ENCODE measurements around the gene ADORA1.
A peak's percentile ranks its signal among the peaks of the same experiment; 100 is the strongest.

The ADORA1 gene

DNA sequence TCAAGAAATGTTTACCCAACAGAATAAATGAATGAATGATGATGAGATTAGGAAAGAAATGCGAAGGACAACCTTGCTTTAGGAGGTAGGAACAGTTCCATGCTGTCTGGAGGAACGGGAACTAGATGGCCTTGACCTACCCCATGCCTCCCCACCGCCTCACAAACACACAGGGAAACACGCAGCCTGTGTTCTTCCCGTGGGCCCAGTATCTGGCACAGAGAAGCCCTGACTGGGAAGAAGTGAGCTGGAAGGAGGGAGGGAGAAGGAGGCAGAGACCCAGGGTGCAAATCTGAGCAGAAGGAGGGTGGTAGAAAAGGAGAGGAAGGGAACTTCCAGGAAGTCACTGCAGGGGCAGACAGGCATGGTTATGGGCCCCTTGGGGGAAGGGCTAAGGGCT lies 3.5 kb upstream of the ADORA1 start:
- DNase-seq, result no peak

DNA sequence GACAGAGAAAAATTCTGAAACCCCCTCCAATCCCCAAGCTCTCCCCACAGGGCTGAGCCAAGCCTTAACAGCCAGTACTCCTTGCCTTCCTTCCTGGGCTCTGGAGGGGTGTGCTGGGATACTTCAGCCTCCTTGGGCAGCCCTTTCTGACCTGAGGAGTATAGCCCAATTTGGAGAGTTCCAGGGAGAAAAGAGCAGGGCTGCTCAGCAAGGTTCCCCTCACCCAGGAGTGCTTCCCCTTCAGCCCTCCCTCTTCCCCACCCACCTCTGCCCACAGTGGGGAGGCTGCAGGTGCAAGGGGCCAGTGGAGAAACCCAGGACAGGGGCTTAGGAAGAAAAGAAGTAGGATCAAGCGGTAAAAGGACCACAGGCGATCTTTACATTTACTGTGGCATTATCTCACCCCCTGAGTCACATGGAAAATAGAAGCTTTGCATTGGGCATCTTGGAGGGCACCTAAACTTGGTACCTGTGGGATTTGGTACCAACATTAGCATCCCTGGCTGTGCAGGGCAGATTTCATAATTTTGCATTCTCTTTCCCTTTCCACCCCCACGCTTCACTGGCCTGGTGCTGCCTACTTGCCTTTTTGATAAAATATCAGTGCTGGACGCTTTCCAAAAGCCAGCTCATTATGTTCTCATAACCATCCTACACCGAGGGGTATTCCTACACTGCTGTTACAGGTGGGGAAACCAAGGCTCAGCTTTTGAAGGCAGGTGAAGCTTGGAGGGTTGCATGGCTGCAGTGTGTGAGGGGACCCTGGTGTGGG lies 2.8 kb upstream of the ADORA1 start:
- no peak for DNase-seq

DNA sequence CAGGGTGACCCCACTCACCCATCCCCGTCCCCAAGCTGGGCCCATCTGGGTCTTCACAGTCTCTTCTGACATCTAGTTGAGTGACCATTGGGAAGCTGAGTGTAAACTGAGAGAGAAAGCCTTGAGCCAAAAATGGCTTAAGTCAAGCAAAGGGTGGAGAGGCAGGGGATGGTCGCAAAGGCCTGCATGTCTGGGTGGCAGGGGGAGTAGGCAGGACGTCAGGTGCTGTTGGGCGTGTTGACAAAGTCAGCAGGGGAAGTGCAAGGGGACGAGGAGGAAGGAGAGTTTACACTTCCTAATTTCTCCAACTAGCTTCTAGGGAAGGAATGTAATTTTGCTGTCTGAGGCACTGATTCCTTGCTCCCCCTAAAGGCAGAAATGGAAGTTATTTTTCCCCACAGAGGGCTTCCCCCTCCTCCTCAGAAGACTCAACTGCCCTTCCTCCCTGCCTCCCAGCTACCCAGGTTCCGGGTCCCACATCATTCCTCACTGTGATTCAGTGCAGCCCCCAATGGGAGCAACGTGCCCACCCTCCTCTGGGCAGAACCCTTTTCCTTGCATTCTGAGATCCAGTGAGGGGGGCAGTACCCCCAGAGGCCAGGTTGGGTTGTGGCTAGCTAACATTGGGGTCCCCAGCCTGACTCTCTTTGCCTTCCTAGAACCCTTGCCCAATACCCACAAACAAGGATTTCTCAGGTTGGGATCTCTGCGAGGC lies 1.2 kb upstream of the ADORA1 start:
- DNase-seq, result no peak

DNA sequence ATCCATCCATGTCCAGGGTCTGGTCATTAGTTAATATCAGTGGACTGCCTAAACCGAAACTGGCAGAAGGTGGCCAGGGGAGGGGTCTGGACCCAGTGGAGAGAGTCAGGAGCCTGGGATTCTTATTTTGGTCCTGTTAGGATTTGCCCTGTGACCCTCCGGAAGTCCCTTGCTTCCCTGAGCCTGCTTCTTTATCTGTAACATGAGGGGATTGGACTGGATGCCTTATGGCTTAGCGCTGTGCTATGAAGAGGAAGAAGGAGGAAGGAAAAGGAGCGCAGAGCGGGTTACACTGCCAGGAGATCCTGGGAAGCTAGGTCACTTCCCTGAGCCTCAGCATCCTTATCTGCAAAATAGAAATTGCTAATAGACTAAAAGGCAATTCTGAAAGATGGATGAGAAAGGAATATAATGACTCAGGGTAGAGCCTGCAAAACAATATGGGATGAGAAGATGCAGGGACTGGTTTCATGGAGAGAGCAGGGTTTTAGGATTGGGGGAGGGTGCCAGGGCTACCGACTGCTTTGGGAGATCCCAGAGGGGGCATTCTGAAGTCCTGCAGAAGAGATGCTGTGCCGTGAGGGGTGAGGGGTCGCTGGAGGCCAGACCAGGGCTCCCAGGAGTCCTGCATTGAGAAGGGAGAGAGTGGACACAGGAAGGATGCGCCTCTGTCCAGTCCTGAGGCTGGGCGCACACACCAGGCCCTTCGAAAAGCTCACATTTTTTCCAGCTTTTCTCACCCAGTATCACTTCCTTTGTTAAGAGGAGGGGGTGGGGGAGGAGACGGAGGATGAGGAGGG lies 460 bp upstream of the ADORA1 start:
- DNase-seq, result no peak

DNA sequence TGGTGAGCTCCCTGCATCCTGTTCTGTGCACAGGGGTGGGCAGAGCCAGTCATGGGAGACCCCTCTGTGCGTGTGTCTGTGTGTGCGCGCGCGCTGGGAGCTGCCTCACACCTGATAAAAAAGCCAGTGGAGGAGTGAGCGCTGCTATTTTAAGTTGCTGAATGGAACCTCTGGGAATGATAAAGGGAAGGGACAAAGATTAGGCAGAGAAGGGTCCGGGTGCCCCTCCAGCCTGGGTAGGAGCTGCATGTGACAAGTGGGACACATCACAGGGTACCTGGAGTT lies 847 bp downstream of the ADORA1 start:
- no peak for DNase-seq

DNA sequence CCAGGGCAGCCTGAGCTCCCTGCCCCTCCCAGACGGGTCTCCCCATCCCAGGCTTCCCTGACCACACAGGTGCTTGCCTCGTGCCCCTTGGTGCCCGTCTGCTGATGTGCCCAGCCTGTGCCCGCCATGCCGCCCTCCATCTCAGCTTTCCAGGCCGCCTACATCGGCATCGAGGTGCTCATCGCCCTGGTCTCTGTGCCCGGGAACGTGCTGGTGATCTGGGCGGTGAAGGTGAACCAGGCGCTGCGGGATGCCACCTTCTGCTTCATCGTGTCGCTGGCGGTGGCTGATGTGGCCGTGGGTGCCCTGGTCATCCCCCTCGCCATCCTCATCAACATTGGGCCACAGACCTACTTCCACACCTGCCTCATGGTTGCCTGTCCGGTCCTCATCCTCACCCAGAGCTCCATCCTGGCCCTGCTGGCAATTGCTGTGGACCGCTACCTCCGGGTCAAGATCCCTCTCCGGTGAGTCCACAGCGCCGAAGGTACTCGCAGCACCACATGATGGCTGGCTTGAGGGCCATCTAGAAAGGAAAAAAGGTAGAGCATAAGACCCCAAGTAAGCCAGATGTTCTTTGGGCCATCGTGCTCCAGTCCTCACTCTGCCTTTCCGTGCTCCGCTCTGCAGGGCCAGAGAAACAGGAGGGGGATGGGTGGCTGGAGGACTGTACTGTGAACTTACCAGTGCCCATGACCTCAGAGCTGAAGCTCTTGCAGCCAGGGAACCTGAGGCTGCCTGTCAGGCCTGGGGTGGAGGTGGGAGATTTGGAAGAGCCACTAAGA lies 1.4 kb downstream of the ADORA1 start:
- DNase-seq, result no peak

DNA sequence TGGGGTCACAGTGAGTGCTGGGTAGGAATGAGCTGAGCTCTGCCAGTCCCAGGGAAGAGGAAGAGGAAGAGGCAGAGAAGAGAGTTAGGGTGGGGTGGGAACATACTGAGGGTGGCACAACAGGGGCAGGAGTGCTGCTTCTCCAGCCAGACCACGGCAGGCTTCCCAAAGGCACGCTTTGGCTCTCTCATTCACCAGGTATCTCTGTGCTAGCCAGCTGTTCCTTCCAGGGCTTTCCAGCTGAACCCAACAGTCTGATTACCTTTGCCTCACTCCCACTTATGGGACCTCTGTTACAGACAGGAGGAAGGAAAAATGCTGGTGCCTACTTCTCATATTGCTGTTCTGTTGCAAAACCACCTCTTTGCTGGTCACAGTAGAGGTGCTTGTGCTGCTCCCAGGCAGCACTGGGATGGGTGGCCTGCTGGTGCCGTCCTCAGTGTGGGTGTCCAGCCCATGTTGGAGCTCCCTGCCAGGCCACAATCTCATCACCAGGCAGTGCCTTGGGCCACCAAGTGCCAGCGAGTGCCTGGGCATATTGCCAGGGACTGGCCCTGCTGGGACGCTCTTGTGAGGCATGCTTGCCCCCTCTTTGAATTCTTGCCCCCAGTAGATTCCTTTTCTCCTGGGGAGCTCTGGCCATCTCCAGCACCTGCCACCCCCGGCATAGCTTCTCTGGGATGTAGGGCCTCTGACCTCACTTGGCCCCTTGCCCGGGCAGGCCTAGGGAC lies 2.1 kb downstream of the ADORA1 start:
- DNase-seq, result no peak

DNA sequence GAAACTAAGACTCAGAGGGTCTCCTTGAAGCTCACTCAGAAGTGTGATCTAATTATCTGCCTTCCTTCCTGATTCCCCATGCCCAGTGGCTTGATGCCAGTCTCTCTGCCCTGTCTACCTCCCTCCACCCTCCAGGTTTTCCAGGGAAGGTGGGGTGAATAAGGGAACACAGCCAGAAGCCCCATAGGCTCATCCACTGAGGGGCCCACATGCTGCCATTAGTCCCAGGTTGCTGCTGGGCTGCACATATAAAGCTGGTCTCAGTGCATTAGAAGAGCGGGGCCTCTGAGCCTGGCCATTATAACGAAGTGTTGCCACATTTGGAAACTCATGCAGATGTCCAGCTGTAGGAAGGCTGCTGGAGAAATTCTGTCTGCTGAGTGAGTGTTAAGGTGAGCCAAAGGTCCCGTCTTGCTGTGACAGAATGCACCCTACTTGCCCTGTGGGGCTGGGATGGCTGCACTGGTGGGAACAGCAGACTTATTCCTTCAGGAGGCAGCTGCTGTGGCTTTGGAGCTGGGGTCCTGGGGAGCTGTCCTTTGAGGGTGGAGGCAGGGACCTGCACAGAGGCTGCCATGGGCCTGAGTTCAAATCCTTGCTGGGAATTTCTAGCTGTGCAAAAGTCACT lies 2.9 kb downstream of the ADORA1 start:
- no peak for DNase-seq

DNA sequence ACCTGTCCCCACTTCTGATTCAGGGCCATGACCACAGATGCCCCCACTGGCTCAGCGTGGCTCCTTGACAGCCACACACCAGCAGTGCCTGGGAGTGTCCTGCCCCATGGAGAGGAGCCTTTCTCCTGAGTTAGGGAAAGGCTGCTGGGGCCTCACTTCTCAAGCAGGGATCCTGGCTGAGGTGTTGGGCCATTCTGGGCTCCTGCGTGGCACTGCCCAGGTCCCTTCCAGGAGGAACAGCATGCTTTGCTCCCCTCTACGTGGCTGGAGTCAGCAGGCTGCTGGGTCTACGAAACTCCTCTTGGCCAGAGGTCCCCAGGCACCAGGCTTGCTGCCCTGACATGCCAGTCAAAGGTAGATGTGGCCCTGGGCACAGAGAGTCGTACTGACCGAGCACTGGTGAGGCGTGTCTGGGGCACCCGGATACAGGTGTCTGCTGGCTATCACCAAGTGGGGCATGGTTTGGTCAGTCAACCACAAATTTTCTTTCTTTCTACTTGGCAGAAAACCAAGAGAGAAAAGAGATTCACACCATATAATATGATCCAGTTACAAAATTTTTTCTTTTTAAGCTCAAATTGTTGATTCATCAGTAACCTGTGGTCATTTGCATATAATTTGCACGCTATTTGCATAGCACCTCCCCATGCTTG lies 4.1 kb downstream of the ADORA1 start:
- DNase-seq, result no peak

DNA sequence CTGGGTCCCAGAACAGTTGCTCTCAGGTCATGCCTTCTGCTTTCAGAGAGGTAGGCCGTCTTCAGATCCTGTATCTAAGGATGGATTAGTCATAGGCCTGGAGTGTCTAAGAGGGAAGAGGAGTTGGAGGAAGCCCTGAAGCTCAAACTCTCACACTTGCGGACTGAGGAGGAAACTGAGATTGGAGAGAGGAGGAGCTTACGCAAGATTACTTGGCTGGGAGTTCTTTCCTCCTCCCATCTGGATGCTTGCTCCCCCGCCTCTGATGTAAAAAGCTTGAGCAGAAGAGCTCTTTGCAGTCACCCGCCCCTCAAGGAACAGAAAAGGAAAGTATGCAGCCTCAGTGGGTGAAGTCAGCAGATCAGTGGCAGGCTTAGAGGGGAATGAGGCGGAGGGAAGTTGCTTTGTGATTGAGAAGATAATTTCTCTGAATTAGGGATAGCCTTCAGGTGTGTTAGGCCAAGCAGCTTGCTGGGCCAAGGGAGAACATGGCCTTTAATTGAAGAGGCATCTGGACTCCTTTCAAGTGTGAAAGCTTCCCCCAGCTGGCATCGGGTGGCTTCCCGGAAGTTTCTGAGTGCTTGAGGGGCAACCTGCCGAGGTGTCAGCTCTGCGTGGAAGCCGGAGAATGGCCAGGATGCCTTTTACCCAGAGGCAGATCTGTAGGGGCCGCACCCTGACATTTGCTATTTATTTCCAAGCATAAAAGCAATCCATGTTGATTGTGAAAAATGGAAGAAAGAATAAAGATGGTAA lies 6.6 kb downstream of the ADORA1 start:
- no peak for DNase-seq

DNA sequence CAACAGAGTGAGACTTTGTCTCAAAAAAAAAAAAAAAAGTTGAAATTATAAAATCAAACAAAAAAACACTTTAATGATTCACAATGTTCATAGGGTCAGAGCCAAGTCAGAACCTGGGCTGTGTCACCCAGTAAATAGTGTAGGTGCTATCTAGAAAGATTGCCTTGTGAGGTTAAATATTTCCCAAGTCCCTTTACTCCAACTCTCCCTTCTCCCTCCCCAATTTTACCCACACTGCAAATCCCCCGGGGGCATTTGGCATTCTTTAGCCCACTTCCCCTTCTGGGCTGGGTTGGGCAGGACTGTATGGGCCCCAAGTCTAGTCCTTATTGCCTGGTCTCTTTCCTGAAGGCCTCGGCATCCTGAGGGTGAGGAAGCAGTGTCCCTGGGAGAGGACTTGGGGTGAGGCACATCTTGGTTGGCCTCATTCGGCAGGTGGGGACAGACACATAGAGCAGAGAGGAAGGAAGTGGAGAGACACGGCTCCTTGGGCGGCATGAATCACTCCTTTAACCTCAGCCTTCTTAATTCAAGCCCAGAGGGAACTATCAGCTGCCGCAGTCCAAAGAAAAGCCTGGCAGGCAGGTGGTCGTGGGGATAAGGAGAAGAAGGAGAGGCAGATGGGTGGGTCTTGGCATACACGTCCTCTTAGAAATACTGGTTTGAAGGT lies 8.2 kb downstream of the ADORA1 start:
- DNase-seq, result no peak

DNA sequence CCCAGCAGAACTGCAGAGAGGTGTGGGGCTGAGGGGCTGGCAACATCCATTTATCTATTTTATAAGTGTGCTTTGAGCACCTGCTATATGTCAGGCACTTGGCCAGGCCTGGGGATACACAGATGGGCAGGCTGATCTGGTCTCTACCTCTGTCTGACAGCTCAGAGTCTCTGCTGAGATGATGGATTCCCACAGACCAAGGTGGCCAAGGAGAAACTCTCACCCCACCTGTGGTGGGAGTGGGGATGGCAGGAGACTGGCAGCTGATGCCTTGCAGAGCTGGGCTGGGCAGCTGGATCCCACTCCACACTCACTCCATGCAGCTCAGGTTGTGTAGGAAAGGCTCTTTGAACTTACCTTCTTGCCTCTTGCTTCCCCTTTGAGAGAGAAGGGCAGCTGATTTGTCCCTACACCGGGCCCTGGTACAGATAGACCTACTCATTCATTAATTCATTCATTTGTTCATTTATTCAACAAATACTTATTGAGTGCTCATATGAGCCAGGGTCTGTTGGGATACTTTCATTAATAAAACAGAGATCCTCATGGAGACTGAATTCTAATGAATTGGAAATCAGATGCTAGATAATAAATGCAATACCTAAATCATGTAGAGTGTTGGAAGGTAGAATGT lies 9.0 kb downstream of the ADORA1 start:
- no peak for DNase-seq

DNA sequence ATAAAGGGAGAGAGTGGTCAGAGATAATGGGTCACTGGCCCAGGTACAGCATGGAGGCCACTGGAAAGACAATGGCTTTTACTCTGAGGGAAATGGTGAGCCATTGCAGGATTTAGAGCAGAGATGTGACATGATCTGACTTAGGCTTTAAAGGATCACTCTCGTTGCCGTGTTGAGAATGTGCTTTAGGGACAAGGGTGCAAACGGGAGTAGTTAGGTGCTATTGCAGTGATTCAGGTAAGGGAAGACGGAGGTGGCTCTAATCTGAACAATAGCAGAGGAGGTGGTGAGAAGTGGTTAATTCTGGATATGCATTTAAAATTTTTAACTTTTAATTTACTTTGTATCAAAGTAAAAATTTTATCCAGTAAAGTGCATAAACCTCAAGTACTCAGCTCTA lies 9.8 kb downstream of the ADORA1 start:
- DNase-seq, result no peak

DNA sequence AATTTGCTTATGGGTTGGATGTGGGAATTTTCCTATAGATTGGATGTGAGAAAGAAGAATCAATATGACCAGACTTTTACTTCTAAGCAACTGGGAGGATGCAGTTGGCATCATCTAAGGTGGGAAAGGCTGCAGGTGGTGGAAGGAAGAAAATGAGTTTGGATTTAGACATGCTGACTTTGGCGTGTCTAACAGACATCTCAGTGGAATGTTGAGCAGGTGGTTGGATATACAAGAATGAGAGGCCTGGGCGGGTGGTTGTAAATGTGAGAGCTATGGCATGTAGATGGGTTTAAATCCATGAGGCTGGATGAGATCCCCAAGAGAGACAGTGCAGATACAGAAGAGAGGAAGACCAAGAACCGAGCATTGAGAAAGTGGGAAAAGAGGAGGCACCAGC lies 10.5 kb downstream of the ADORA1 start:
- DNase-seq, result no peak

DNA sequence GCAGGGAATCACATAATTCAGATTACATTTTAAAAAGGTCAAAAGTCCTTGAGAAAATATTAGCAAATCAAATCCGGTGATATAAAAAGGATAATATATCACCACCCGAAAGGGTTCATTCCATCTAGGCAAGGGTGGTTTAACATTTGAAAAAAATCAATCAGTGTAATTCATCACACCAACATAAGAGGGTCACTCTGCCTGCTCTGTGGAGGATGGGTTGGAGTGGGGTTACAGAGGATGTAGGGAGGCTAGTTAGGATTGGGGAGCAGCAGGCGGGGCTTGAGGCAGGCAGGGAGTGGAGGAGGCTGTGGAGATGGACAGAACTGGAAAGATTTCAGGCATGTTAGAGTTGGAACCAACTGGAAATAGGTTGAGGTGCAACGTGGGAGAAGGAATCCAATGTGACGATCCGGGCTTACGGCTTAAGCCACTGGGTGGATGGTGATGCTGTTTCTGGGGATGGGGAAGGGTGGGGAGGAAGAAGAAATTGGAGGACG lies 12.5 kb downstream of the ADORA1 start:
- no peak for DNase-seq

DNA sequence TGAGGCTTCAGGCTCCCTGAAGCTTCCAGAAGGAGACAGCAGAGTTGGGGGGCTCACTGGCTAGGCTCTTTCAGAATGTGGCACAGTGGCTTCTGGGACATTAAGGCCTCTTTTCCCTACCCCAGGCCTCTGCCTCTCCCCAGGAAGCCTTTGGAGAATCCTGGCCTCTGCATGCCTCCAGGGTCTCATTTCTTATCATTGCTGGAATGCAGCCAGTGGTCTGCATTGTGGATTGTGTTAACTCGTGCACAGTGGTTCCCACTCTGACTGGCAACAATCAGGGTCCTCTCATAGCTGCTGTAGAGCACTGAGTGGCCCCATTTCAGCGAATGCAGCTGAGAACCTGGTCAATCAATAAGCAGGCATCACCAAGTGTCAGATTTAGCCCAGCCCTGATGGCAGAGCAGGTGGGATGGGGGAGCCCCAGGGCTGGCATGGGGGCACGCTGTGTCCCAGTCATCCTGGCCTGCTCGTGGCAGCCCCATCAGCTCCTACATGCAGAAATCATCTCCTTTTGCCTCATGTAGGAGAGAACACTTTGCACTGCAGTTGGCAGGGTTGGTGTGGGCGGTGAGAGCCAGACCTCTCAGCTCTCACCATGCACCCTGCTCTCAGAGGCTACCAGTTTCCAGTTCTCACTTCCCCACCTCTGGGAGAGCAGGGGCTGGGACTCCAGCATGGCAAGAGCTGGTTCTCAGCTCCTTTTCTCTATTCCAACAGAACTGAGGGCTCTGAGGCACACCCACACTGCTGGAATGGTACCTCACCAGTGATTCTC lies 13.4 kb downstream of the ADORA1 start:
- no peak for DNase-seq

DNA sequence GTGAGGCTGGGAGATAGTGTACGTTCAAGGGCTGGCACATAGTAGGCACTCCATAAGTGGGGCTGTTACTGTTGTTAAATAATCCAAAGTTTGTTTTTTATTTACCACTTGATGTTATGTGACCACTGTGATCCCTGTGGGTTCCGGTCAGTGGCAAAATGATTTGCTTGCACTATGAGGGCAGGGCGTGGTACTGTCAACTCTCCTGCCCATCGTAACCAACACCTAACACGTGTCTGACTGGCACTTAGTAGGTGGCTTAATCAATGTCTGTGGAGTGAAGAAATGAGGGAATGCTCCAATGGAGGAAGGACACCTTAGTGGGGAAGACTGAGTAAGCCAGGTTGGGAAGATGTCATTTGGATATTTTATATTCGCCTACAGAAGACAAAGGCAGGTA lies 14.6 kb downstream of the ADORA1 start:
- no peak for DNase-seq

DNA sequence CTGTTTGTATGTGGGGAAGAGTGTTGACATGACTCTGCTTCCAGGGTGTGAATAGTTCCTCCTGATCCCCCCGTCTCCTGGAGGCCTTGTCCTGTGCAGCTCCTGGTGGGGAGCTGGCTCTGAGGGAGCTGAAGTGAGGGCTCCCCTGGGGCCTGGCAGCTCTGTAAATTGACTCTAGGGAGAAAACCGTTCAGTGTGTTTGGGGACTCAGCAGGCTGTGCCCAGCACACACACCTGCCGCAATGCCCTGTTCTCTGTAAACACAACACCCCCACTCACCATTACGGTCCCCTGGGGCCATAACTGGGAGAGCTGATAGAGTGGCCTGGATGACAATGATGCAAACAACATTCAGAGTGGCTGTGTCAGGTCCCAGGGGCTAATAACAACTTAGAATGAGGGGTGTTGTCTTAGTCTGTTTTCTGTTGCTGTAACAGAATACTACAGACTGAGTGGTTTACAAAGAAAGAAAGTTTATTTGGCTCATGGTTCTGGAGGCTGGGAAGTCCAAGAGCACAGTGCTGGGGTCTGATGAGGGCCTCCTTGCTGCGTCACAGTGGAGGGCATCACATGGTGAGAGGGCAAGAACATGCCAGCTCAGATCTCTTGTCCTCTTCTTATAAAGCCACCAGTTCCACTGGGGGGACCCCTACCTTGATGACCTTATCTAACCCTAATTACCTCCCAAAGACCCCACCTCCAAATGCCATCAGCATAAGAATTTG lies 15.3 kb downstream of the ADORA1 start:
- peak; percentile 91 for DNase-seq
